Upper lobe of right lung (tissue), 1 donor: ENCODE data around the gene RCBTB2. TPM values are rescaled to one million over a fixed set of nuclear protein-coding genes. Genes with fewer than 3 reads are reported as not detected.

Experiments
- ATAC-seq: fragments of 200-7000 bp; cut with Tn5 transposase; one replicate; pipeline ENCODE4 v1.9.1; 2020; ENCODE audit warnings: mild to moderate bottlenecking, moderate library complexity
- DNase-seq: peaks from one replicate; pipeline ENCODE4 v3.0.0-alpha.2; 2020
- H3K27ac ChIP-seq: fragments of 200-600 bp; one replicate; pipeline ENCODE4 v1.8.0; 2022
- H3K27me3 ChIP-seq: fragments of 200-600 bp; one replicate; pipeline ENCODE4 v1.8.0; 2022; ENCODE audit warnings: mild to moderate bottlenecking
- H3K36me3 ChIP-seq: fragments of 200-600 bp; one replicate; pipeline ENCODE4 v1.8.0; 2022
- H3K4me1 ChIP-seq: fragments of 200-600 bp; one replicate; pipeline ENCODE4 v1.8.0; 2022
- H3K4me3 ChIP-seq: fragments of 200-600 bp; one replicate; pipeline ENCODE4 v1.8.0; 2022; ENCODE audit warnings: mild to moderate bottlenecking
- H3K9me3 ChIP-seq: fragments of 200-600 bp; one replicate; pipeline ENCODE4 v1.8.0; 2022
- CTCF ChIP-seq: fragments of 200-600 bp; IDR thresholded peaks from one replicate; pipeline ENCODE4 v1.8.0; 2022; ENCODE audit warnings: antibody characterized with exemption
- intact Hi-C: fragments of 100-400 bp; cut with DNase I; formaldehyde crosslinking; loops from one replicate; pipeline ENCODE4 v1.11.0; 2022
- total RNA-seq: library from RNA; stranded (reverse); fragmentation: NEBNext Ultra II Directional; extraction: Animal tissue kit (Norgen Biotek cat#: 25700); gene quantifications from one replicate; pipeline ENCODE4 v1.2.1, GENCODE V29; 2021
- donor health status: DM: no; HTN: yes; CAD: no; lungs with severe emphysema.

Gene RCBTB2
- total RNA-seq, 1 donor from 2014 or later: 18.4 TPM

- H3K36me3 ChIP-seq: no peaks in the 10 kb centered on the region
- H3K27ac ChIP-seq: no peak overlapping the region
- TF ChIP-seq CTCF: no peak
- intact Hi-C loops: no loop called here
- H3K27me3 ChIP-seq: no peaks in the 10 kb centered on the region
- H3K4me1 ChIP-seq: peaks cover 23% of the 10 kb centered on the region
- H3K4me3 ChIP-seq: no peak overlapping the region
- no peak for DNase-seq
- peak; percentile 48 for ATAC-seq
- no peaks in the 10 kb centered on the region for H3K9me3 ChIP-seq
These were observed 22.2 kb downstream of the RCBTB2 start for GRCh38 chr13:48510698-48511097.

GRCh38 chr13:48508011-48508410 is 24.9 kb downstream of the RCBTB2 start:
- Histone ChIP-seq H3K27ac (no peak overlapping the region), H3K27me3 (no peaks in the 10 kb centered on the region), H3K4me3 (no peak overlapping the region), H3K4me1 (peaks cover 34% of the 10 kb centered on the region), H3K36me3 (no peaks in the 10 kb centered on the region), H3K9me3 (no peaks in the 10 kb centered on the region)
- intact Hi-C loops: no loop called here
- TF ChIP-seq CTCF: no peak
- DNase-seq (no peak), ATAC-seq (no peak)

GRCh38 chr13:48507021-48507420 is 25.9 kb downstream of the RCBTB2 start:
- H3K9me3 ChIP-seq: no peaks in the 10 kb centered on the region
- H3K36me3 ChIP-seq: no peaks in the 10 kb centered on the region
- H3K27ac ChIP-seq: no peak overlapping the region
- no peak for TF ChIP-seq CTCF
- H3K4me1 ChIP-seq: peaks cover 34% of the 10 kb centered on the region
- intact Hi-C loops: no loop called here
- no peaks in the 10 kb centered on the region for H3K27me3 ChIP-seq
- H3K4me3 ChIP-seq: no peak overlapping the region
- no peak for ATAC-seq
- no peak for DNase-seq

- peak overlapping the region; percentile 60 for H3K27ac ChIP-seq
- DNase-seq: no peak
These were observed 26.7 kb downstream of the RCBTB2 start for GRCh38 chr13:48506092-48506701.

GRCh38 chr13:48505597-48506091 is 27.2 kb downstream of the RCBTB2 start:
- intact Hi-C loops: no loop called here
- Histone ChIP-seq H3K36me3 (no peaks in the 10 kb centered on the region), H3K27ac (peak overlapping the region; percentile 60), H3K4me3 (no peak overlapping the region), H3K27me3 (no peaks in the 10 kb centered on the region), H3K9me3 (no peaks in the 10 kb centered on the region), H3K4me1 (peaks cover 42% of the 10 kb centered on the region)
- TF ChIP-seq CTCF: no peak
- ATAC-seq (peak; percentile 57), DNase-seq (no peak)

More at GRCh38 chr13:48506092-48506701, 26.7 kb downstream of the RCBTB2 start:
- Histone ChIP-seq H3K9me3 (no peaks in the 10 kb centered on the region), H3K27me3 (no peaks in the 10 kb centered on the region), H3K36me3 (no peaks in the 10 kb centered on the region), H3K4me3 (no peak overlapping the region), H3K4me1 (peaks cover 40% of the 10 kb centered on the region)
- ATAC-seq: peak; percentile 34
- TF ChIP-seq CTCF: no peak
- intact Hi-C loops: no loop called here
